HepG2 (cell line): ENCODE results near the gene DLST. TPM values are rescaled to one million over a fixed set of nuclear protein-coding genes. Genes with fewer than 3 reads are reported as not detected.

Experiments used
- ATF1 ChIP-seq: IDR thresholded peaks from 2 replicates; pipeline ENCODE4 v1.6.1; 2016; ENCODE audit warnings: mild to moderate bottlenecking, control low read depth
- ELF3 ChIP-seq: IDR thresholded peaks from 2 replicates; pipeline ENCODE4 v1.6.1; 2016; ENCODE audit warnings: missing genetic modification reagents, missing compliant biosample characterization
- FOXA3 ChIP-seq: IDR thresholded peaks from 2 replicates; pipeline ENCODE4 v1.6.1; 2016; ENCODE audit warnings: missing genetic modification reagents, missing compliant biosample characterization
- HDAC2 ChIP-seq: sonication (generic); formaldehyde crosslinking; IDR thresholded peaks from 2 replicates; pipeline ENCODE4 v1.4.0; 2020; ENCODE audit warnings: missing genetic modification reagents
- KLF11 ChIP-seq: IDR thresholded peaks from 2 replicates; pipeline ENCODE4 v1.6.1; 2016; ENCODE audit warnings: missing compliant biosample characterization
- NAIF1 ChIP-seq: sonication (generic); formaldehyde crosslinking; IDR thresholded peaks from 2 replicates; pipeline ENCODE4 v1.5.0; 2020; ENCODE audit warnings: mild to moderate bottlenecking, missing genetic modification reagents, borderline replicate concordance
- NFKBIZ ChIP-seq: IDR thresholded peaks from 2 replicates; pipeline ENCODE4 v1.6.1; 2018; ENCODE audit warnings: missing genetic modification reagents, missing compliant biosample characterization
- NPAS2 ChIP-seq: sonication (generic); formaldehyde crosslinking; IDR thresholded peaks from 2 replicates; pipeline ENCODE4 v1.8.0; 2022; ENCODE audit warnings: mild to moderate bottlenecking, missing genetic modification reagents, borderline replicate concordance
- POGZ ChIP-seq: sonication (generic); formaldehyde crosslinking; IDR thresholded peaks from 2 replicates; pipeline ENCODE4 v1.4.0; 2020; ENCODE audit warnings: mild to moderate bottlenecking, missing genetic modification reagents
- SMAD1 ChIP-seq: sonication (generic); formaldehyde crosslinking; IDR thresholded peaks from 2 replicates; pipeline ENCODE4 v1.4.0; 2020; ENCODE audit warnings: missing genetic modification reagents, low read depth, mild to moderate bottlenecking, borderline replicate concordance
- SRSF4 ChIP-seq: fragments of 200-400 bp; formaldehyde crosslinking; IDR thresholded peaks from one replicate; pipeline ENCODE4 v1.6.1; 2018; ENCODE audit warnings: mild to moderate bottlenecking, low read depth, low read length, moderate library complexity; ENCODE audit not compliant: poor library complexity, severe bottlenecking
- TEAD3 ChIP-seq: optimal IDR thresholded peaks from 2 replicates; pipeline ENCODE3; 2016; ENCODE audit warnings: borderline replicate concordance
- ZBTB3 ChIP-seq: sonication (generic); formaldehyde crosslinking; IDR thresholded peaks from 2 replicates; pipeline ENCODE4 v1.4.0; 2020; ENCODE audit warnings: low read depth, mild to moderate bottlenecking, moderate library complexity, missing genetic modification reagents, borderline replicate concordance
- ZNF468 ChIP-seq: sonication (generic); formaldehyde crosslinking; IDR thresholded peaks from 2 replicates; pipeline ENCODE4 v1.8.0; 2022; ENCODE audit warnings: mild to moderate bottlenecking, moderate library complexity, missing genetic modification reagents
- ZNF878 ChIP-seq: sonication (generic); formaldehyde crosslinking; IDR thresholded peaks from 2 replicates; pipeline ENCODE4 v1.8.1; 2023; ENCODE audit warnings: mild to moderate bottlenecking, missing genetic modification reagents, moderate library complexity
- ZNF879 ChIP-seq: sonication (generic); formaldehyde crosslinking; IDR thresholded peaks from 2 replicates; pipeline ENCODE4 v1.8.1; 2023; ENCODE audit warnings: missing genetic modification reagents
- polyA plus RNA-seq, 8 experiments: library from polyadenylated mRNA; depleted of rRNA in 3 of 8; stranded (reverse) in 7 of 8; unstranded in 1 of 8; fragments of >200 nt; fragmentation: Illumina TruSeq in 4 of 8; extraction: Trizol in 4 of 8; gene quantifications; 2 replicates each; pipeline versions ENCODE4 v1.2.1 to v1.2.3, GENCODE V29; 2011 to 2016; ENCODE audit warnings: low read depth in 4 of 8, missing spikeins in 1 of 8, mixed read lengths in 1 of 8; ENCODE audit not compliant: insufficient read depth in 1 of 8
- total RNA-seq, 5 experiments: library from RNA; depleted of rRNA; stranded (reverse); fragments of >200 nt; fragmentation: Illumina TruSeq; extraction: Trizol; gene quantifications; 2 replicates each; pipeline ENCODE4 v1.2.3, GENCODE V29; 2016; ENCODE audit warnings: low read depth in 1 of 5
- TF ChIP-seq, protein P1 (sequence below): sonication (generic); formaldehyde crosslinking; IDR thresholded peaks from 2 replicates; pipeline ENCODE4 v1.5.1; 2020; ENCODE audit warnings: missing genetic modification reagents, mild to moderate bottlenecking, borderline replicate concordance
- TF ChIP-seq, protein P2 (sequence below): sonication (generic); formaldehyde crosslinking; IDR thresholded peaks from 2 replicates; pipeline ENCODE4 v1.5.0; 2020; ENCODE audit warnings: mild to moderate bottlenecking, missing genetic modification reagents, borderline replicate concordance

Gene DLST
- total and polyA plus RNA-seq, 2 of the 13 experiments (the other 11 are each of a cell fraction or from before 2014, with no cell fraction given): 56.5 to 94.3 TPM

DNA sequence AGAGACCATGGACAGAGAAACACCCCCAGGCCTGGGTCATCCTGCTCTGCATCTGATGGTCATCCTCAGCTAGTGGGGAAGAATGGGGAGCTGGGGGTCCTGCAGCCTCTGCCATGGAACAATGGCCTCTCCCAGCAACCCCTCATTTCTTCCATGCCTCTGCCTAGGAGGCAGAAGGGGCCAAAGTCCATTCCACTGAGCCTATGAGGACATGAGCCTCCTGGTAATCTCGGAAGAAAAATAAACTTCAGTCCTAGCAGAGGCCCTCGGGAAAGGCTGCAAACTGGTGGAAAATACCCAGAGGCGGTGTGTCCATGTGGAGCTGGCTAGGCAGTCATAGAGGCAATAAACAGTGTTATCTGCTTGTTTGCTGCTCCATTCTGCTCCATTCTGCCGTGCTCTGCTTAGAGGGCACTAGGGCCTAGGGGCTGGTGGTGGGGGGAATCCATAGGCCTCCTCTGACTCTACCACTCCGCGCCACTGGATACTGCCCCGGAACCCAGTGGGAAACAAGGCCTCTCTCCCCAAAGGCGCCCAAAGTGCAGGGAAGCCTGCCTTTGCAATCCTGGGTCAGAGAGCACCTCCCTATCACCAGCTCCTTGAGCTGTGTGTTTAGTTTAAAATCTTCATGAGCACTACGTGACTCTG lies 69.2 kb downstream of the DLST start (continued):
- TF ChIP-seq, protein P1, sequence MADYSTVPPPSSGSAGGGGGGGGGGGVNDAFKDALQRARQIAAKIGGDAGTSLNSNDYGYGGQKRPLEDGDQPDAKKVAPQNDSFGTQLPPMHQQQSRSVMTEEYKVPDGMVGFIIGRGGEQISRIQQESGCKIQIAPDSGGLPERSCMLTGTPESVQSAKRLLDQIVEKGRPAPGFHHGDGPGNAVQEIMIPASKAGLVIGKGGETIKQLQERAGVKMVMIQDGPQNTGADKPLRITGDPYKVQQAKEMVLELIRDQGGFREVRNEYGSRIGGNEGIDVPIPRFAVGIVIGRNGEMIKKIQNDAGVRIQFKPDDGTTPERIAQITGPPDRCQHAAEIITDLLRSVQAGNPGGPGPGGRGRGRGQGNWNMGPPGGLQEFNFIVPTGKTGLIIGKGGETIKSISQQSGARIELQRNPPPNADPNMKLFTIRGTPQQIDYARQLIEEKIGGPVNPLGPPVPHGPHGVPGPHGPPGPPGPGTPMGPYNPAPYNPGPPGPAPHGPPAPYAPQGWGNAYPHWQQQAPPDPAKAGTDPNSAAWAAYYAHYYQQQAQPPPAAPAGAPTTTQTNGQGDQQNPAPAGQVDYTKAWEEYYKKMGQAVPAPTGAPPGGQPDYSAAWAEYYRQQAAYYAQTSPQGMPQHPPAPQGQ (CRISPR knock-in tag): no peak
- TF ChIP-seq KLF11 (CRISPR knock-in tag) (no peak), NPAS2 (CRISPR knock-in tag) (no peak), NAIF1 (CRISPR knock-in tag) (no peak), POGZ (CRISPR knock-in tag) (no peak), ELF3 (no peak; the same call in 1 of the 2 replicates), ZNF879 (CRISPR knock-in tag) (no peak), ZBTB3 (CRISPR knock-in tag) (no peak), SMAD1 (CRISPR knock-in tag) (no peak), SRSF4 (no peak), NFKBIZ (no peak; the same call in 1 of the 2 replicates), FOXA3 (CRISPR knock-in tag) (peak; percentile 44), TEAD3 (no peak), ZNF468 (CRISPR knock-in tag) (no peak), ATF1 (no peak), HDAC2 (CRISPR knock-in tag) (peak; percentile 20; the same call in 1 of the 2 replicates), ZNF878 (CRISPR knock-in tag) (0 out of 2 replicates have a peak, but pooled peaks have one; percentile 31)
- TF ChIP-seq, protein P2, sequence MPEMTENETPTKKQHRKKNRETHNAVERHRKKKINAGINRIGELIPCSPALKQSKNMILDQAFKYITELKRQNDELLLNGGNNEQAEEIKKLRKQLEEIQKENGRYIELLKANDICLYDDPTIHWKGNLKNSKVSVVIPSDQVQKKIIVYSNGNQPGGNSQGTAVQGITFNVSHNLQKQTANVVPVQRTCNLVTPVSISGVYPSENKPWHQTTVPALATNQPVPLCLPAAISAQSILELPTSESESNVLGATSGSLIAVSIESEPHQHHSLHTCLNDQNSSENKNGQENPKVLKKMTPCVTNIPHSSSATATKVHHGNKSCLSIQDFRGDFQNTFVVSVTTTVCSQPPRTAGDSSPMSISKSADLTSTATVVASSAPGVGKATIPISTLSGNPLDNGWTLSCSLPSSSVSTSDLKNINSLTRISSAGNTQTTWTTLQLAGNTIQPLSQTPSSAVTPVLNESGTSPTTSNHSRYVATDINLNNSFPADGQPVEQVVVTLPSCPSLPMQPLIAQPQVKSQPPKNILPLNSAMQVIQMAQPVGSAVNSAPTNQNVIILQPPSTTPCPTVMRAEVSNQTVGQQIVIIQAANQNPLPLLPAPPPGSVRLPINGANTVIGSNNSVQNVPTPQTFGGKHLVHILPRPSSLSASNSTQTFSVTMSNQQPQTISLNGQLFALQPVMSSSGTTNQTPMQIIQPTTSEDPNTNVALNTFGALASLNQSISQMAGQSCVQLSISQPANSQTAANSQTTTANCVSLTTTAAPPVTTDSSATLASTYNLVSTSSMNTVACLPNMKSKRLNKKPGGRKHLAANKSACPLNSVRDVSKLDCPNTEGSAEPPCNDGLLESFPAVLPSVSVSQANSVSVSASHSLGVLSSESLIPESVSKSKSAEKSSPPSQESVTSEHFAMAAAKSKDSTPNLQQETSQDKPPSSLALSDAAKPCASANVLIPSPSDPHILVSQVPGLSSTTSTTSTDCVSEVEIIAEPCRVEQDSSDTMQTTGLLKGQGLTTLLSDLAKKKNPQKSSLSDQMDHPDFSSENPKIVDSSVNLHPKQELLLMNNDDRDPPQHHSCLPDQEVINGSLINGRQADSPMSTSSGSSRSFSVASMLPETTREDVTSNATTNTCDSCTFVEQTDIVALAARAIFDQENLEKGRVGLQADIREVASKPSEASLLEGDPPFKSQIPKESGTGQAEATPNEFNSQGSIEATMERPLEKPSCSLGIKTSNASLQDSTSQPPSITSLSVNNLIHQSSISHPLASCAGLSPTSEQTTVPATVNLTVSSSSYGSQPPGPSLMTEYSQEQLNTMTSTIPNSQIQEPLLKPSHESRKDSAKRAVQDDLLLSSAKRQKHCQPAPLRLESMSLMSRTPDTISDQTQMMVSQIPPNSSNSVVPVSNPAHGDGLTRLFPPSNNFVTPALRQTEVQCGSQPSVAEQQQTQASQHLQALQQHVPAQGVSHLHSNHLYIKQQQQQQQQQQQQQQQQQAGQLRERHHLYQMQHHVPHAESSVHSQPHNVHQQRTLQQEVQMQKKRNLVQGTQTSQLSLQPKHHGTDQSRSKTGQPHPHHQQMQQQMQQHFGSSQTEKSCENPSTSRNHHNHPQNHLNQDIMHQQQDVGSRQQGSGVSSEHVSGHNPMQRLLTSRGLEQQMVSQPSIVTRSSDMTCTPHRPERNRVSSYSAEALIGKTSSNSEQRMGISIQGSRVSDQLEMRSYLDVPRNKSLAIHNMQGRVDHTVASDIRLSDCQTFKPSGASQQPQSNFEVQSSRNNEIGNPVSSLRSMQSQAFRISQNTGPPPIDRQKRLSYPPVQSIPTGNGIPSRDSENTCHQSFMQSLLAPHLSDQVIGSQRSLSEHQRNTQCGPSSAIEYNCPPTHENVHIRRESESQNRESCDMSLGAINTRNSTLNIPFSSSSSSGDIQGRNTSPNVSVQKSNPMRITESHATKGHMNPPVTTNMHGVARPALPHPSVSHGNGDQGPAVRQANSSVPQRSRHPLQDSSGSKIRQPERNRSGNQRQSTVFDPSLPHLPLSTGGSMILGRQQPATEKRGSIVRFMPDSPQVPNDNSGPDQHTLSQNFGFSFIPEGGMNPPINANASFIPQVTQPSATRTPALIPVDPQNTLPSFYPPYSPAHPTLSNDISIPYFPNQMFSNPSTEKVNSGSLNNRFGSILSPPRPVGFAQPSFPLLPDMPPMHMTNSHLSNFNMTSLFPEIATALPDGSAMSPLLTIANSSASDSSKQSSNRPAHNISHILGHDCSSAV (CRISPR knock-in tag): no peak
